A375 (cell line): ENCODE results near the gene PUM2. TPM values are rescaled to one million over a fixed set of nuclear protein-coding genes. Genes with fewer than 3 reads are reported as not detected.

Experiments used
- small RNA-seq: library from RNA; depleted of rRNA; stranded (forward); fragments of <200 nt; gene quantifications from one replicate; pipeline ENCODE3, GENCODE V24; 2014
- total RNA-seq: library from RNA; depleted of rRNA; stranded (reverse); fragments of >200 nt; shearing (Covaris generic); gene quantifications from 2 replicates; pipeline ENCODE4 v1.2.3, GENCODE V29; 2014; rRNA removed

The PUM2 gene
- 22.7 and 23.7 TPM in 2 replicates for total RNA-seq

GRCh38 chr2:20350753-20351554, at the start of gene PUM2:
Gene PUM2, minus strand, starts transcription at chr2:20350844. Its CDS starts 23,484 bp downstream, at chr2:20327360.

GRCh38 chr2:20224716-20225293, 125.8 kb downstream of the PUM2 start, which contains the start of gene SDC1:
Gene SDC1, minus strand, starts transcription at chr2:20225130. Its CDS starts 263 bp downstream, at chr2:20224867.

Small RNA genes lying within 50 kb of the gene (small RNA-seq; reads per million reads assigned to genes)
- gene RNU7-113P, result not detected

Other genes starting within 250 kb of the PUM2 start
- gene SDC1, start 125.7 kb downstream of the PUM2 start, total RNA-seq, result 31.4 and 35.3 TPM in 2 replicates
- 125 and 132 TPM in 2 replicates for gene RHOB, start 96.2 kb upstream of the PUM2 start, total RNA-seq